A673 (cell line): ENCODE measurements around the gene SF3B5.

Experiments
- CTCF ChIP-seq: fragments of 300-800, 200-600 bp; sonication (generic); conservative IDR thresholded peaks from 2 replicates; pipeline ENCODE4 v1.5.1; 2017; ENCODE audit warnings: low read depth, mild to moderate bottlenecking, antibody characterized with exemption, low read length, moderate library complexity, mixed read lengths
- EZH2 ChIP-seq: fragments of 200-600 bp; sonication (generic); IDR thresholded peaks from 2 replicates; pipeline ENCODE4 v1.6.1; 2017; ENCODE audit warnings: borderline replicate concordance, low read depth, mild to moderate bottlenecking, mixed read lengths, antibody characterized with exemption, low read length; ENCODE audit not compliant: poor library complexity, severe bottlenecking

GRCh38 chr6:144047688-144048087, 47.7 kb downstream of the SF3B5 start:
- TF ChIP-seq CTCF (no peak), EZH2 (no peak)
